ENCODE data around the gene TRIM26. TPM values are rescaled to one million over a fixed set of nuclear protein-coding genes. Genes with fewer than 3 reads are reported as not detected.

TRIM26 gene, protein sequence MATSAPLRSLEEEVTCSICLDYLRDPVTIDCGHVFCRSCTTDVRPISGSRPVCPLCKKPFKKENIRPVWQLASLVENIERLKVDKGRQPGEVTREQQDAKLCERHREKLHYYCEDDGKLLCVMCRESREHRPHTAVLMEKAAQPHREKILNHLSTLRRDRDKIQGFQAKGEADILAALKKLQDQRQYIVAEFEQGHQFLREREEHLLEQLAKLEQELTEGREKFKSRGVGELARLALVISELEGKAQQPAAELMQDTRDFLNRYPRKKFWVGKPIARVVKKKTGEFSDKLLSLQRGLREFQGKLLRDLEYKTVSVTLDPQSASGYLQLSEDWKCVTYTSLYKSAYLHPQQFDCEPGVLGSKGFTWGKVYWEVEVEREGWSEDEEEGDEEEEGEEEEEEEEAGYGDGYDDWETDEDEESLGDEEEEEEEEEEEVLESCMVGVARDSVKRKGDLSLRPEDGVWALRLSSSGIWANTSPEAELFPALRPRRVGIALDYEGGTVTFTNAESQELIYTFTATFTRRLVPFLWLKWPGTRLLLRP
- 24.2 TPM for polyA plus RNA-seq (2013, experiment 1 of 2)
- polyA plus RNA-seq (2013, experiment 2 of 2): 24.0 TPM

DNA sequence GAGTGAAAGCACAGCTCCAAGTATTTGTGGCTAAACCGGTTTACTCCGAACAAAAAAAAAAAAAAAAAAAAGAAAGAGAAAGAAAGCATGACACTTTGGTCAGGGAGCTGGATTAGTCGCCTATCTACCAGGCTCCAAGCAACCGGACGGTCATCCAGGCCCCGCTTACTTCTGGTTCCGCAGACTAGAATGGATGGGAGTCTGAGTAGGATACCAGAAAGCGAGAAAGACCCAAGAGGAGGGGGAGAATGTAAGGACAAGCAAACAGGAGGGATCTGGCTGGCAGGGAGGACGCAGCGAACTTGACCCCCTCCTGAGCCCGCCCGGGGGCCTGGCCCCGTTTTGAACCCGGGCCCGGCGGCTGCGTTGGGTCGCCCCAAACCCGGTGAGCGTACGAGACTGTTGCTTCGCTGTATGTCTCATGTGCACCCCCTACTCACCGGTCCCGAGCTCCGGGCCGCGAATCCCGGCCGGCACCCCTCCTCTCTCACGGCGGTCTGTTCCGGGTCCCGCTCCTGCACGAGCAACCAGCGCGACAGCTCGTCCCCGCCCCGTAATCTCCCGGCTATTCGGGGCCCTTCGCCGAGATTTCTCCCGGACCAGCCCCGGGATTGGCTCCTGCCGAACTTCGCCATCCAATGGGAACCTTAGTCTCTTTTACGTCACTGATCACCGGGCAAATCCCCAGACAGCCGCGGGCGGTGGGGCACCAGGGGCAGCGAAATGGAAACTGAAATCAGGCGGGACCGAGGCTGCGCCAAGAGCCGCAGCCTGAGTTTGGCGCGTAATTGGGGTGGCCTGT, at the start of gene TRIM26:
TRIM26 (minus strand) TSS at position 542 of the 802 bp plus-strand sequence. CDS start 14,303 bp downstream, outside the sequence.
- peak within 1 kb of the TSS; percentile 97 to 99 for H3K18ac ChIP-seq (ENCODE audit: low read depth in 1 of 2, low read length in 2 of 2)
- no peaks in the 10 kb centered on the region for H3K9me3 ChIP-seq (ENCODE audit: control insufficient read depth, low read length)
- H3K23ac ChIP-seq (ENCODE audit: low read length in 2 of 2): peak within 1 kb of the TSS; percentile 18 to 98
- peak within 1 kb of the TSS; percentile 100 for H4K8ac ChIP-seq (ENCODE audit: low read length)
- H2AK5ac ChIP-seq (ENCODE audit: low read length, severe bottlenecking): no peak within 1 kb of the TSS
- under 1% methylated on average over 54 of the region's 59 CpGs for WGBS
- peaks cover 14% of the 10 kb centered on the region for H3K79me1 ChIP-seq (replicated peaks; ENCODE audit: low read length, poor library complexity, severe bottlenecking)
- peak within 1 kb of the TSS; percentile 94 to 95 for H3K4me3 ChIP-seq (ENCODE audit: insufficient read depth in 1 of 2, low read depth in 1 of 2, low read length in 2 of 2)
- peak within 1 kb of the TSS; percentile 53 for H3K27ac ChIP-seq (ENCODE audit: low read length, poor library complexity, severe bottlenecking)
- peak within 1 kb of the TSS; percentile 99 for H3K4me2 ChIP-seq (ENCODE audit: low read length, poor library complexity, severe bottlenecking)
- H2BK12ac ChIP-seq (ENCODE audit: low read length in 2 of 2): peak within 1 kb of the TSS; percentile 9 to 59
- H2BK120ac ChIP-seq (ENCODE audit: low read depth, low read length): no peak within 1 kb of the TSS
- peak within 1 kb of the TSS; percentile 77 for H2BK15ac ChIP-seq (ENCODE audit: low read depth, poor library complexity, severe bottlenecking)
- peak within 1 kb of the TSS; percentile 55 to 94 for H3K4ac ChIP-seq (ENCODE audit: low read depth in 1 of 2, low read length in 2 of 2)
- H3K14ac ChIP-seq (ENCODE audit: low read length in 2 of 2): peak within 1 kb of the TSS; percentile 44 to 94
- peak within 1 kb of the TSS; percentile 97 for H2AFZ ChIP-seq (ENCODE audit: low read depth, low read length)
- H3K4me1 ChIP-seq (ENCODE audit: control insufficient read depth, insufficient read depth, low read depth, low read length): peaks cover 5% of the 10 kb centered on the region
- H2BK5ac ChIP-seq (ENCODE audit: low read depth, low read length, poor library complexity, severe bottlenecking): peak within 1 kb of the TSS; percentile 85
- peak within 1 kb of the TSS; percentile 98 for H3K9ac ChIP-seq (ENCODE audit: low read length)
- peak; percentile 98 for DNase-seq
- peak within 1 kb of the TSS; percentile 96 for H4K91ac ChIP-seq (ENCODE audit: low read length)
- H3K27me3 ChIP-seq (ENCODE audit: control insufficient read depth in 1 of 2, insufficient read depth in 1 of 2, low read length in 2 of 2): no peaks in the 10 kb centered on the region
- H3K36me3 ChIP-seq (ENCODE audit: control insufficient read depth in 1 of 2, insufficient read depth in 2 of 2, low read depth in 1 of 2, low read length in 2 of 2): peaks cover 0 to 12% of the 10 kb centered on the region in 2 experiments

DNA sequence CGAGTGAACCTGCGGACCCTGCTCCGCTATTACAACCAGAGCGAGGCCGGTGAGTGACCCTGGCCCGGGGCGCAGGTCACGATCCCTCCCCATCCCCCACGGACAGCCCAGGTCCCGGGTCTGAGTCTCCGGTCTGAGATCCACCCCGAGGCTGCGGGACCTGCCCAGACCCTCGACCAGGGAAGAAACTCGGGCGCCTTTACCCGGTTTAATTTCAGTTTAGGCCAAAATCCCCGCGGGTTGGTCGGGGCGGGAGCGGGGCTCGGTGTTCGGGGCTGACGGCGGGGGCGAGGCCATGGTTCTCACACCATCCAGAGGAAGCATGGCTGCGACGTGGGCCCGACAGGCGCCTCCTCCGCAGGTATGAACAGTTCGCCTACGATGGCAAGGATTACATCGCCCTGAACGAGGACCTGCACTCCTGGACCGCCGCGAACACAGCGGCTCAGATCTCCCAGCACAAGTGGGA, 46.9 kb upstream of the TRIM26 start:
- peaks cover 19% of the 10 kb centered on the region for H3K4me1 ChIP-seq (ENCODE audit: control insufficient read depth, insufficient read depth, low read depth, low read length)
- H3K79me1 ChIP-seq (replicated peaks; ENCODE audit: low read length, poor library complexity, severe bottlenecking): peaks cover 5% of the 10 kb centered on the region
- H2AFZ ChIP-seq (ENCODE audit: low read depth, low read length): peak overlapping the region; percentile 95
- H3K4me2 ChIP-seq (ENCODE audit: low read length, poor library complexity, severe bottlenecking): peak overlapping the region; percentile 84
- H3K14ac ChIP-seq (ENCODE audit: low read length in 2 of 2): no peak overlapping the region
- H2AK5ac ChIP-seq (ENCODE audit: low read length, severe bottlenecking): no peak overlapping the region
- peak overlapping the region; percentile 41 for H2BK15ac ChIP-seq (ENCODE audit: low read depth, poor library complexity, severe bottlenecking)
- no peak overlapping the region for H4K91ac ChIP-seq (ENCODE audit: low read length)
- no peak overlapping the region for H2BK5ac ChIP-seq (ENCODE audit: low read depth, low read length, poor library complexity, severe bottlenecking)
- peak overlapping the region; percentile 93 for H3K9ac ChIP-seq (ENCODE audit: low read length)
- no peak for DNase-seq
- H2BK12ac ChIP-seq (ENCODE audit: low read length in 2 of 2): peak overlapping the region in 1 of 2 experiments; percentile 3
- WGBS: 37% methylated on average over 38 of the region's 40 CpGs
- H3K36me3 ChIP-seq (ENCODE audit: control insufficient read depth in 1 of 2, insufficient read depth in 2 of 2, low read depth in 1 of 2, low read length in 2 of 2): peaks cover 3 to 9% of the 10 kb centered on the region in 2 experiments
- H3K27ac ChIP-seq (ENCODE audit: low read length, poor library complexity, severe bottlenecking): no peak overlapping the region
- no peak overlapping the region for H3K4ac ChIP-seq (ENCODE audit: low read depth in 1 of 2, low read length in 2 of 2)
- H3K4me3 ChIP-seq (ENCODE audit: insufficient read depth in 1 of 2, low read depth in 1 of 2, low read length in 2 of 2): peak overlapping the region; percentile 72 to 87
- no peak overlapping the region for H3K18ac ChIP-seq (ENCODE audit: low read depth in 1 of 2, low read length in 2 of 2)
- no peaks in the 10 kb centered on the region for H3K9me3 ChIP-seq (ENCODE audit: control insufficient read depth, low read length)
- H3K23ac ChIP-seq (ENCODE audit: low read length in 2 of 2): peak overlapping the region in 1 of 2 experiments; percentile 95
- H3K27me3 ChIP-seq (ENCODE audit: control insufficient read depth in 1 of 2, insufficient read depth in 1 of 2, low read length in 2 of 2): no peaks in the 10 kb centered on the region
- H2BK120ac ChIP-seq (ENCODE audit: low read depth, low read length): no peak overlapping the region
- no peak overlapping the region for H4K8ac ChIP-seq (ENCODE audit: low read length)

DNA sequence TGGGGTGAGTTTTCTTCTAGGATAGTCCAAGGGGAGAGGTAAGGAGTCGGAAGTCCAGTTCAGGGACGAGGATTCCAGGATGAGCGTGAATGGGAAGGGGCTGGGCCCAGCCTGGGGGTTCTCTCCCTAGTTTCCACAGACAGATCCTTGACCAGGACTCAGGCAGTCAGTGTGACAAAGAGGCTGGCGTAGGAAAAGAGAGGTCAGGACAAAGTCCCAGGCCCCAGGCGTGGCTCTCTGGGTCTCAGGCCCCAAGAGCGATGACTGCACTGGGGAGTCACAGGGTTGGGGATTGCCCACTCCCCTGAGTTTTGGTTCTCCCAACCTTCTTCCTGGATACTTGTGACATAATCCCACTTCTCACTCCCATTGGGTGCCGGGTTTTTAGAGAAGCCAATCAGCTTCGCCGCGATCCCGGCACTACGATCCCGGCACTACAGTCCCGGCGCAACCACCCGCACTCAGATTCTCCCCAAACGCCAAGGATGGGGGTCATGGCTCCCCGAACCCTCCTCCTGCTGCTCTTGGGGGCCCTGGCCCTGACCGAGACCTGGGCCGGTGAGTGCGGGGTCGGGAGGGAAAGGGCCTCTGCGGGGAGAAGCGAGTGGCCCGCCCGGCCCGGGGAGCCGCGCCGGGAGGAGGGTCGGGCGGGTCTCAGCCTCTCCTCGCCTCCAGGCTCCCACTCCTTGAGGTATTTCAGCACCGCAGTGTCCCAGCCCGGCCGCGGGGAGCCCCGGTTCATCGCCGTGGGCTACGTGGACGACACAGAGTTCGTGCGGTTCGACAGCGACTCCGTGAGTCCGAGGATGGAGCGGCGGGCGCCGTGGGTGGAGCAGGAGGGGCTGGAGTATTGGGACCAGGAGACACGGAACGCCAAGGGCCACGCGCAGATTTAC, 46.2 kb upstream of the TRIM26 start:
- peaks cover 0 to 5% of the 10 kb centered on the region in 2 experiments for H3K27me3 ChIP-seq (ENCODE audit: control insufficient read depth in 1 of 2, insufficient read depth in 1 of 2, low read length in 2 of 2)
- 4% methylated on average over 47 of the region's 56 CpGs for WGBS
- no peak overlapping the region for H2BK15ac ChIP-seq (ENCODE audit: low read depth, poor library complexity, severe bottlenecking)

More for the DNA sequence above, 46.2 kb upstream of the TRIM26 start:
- Histone ChIP-seq H2BK12ac (ENCODE audit: low read length in 2 of 2) (peak overlapping the region; percentile 49 to 51), H3K4me3 (ENCODE audit: insufficient read depth in 1 of 2, low read depth in 1 of 2, low read length in 2 of 2) (peak overlapping the region; percentile 72 to 87), H3K36me3 (ENCODE audit: control insufficient read depth in 1 of 2, insufficient read depth in 2 of 2, low read depth in 1 of 2, low read length in 2 of 2) (peaks cover 3 to 9% of the 10 kb centered on the region in 2 experiments), H3K4me2 (ENCODE audit: low read length, poor library complexity, severe bottlenecking) (peak overlapping the region; percentile 84), H3K4me1 (ENCODE audit: control insufficient read depth, insufficient read depth, low read depth, low read length) (peaks cover 16% of the 10 kb centered on the region), H4K91ac (ENCODE audit: low read length) (no peak overlapping the region), H3K9me3 (ENCODE audit: control insufficient read depth, low read length) (no peaks in the 10 kb centered on the region), H2BK120ac (ENCODE audit: low read depth, low read length) (no peak overlapping the region), H2BK5ac (ENCODE audit: low read depth, low read length, poor library complexity, severe bottlenecking) (no peak overlapping the region), H3K18ac (ENCODE audit: low read depth in 1 of 2, low read length in 2 of 2) (peak overlapping the region in 1 of 2 experiments; percentile 90), H2AK5ac (ENCODE audit: low read length, severe bottlenecking) (no peak overlapping the region), H3K9ac (ENCODE audit: low read length) (peak overlapping the region; percentile 93), H4K8ac (ENCODE audit: low read length) (peak overlapping the region; percentile 27), H3K4ac (ENCODE audit: low read depth in 1 of 2, low read length in 2 of 2) (no peak overlapping the region), H3K79me1 (replicated peaks; ENCODE audit: low read length, poor library complexity, severe bottlenecking) (peaks cover 5% of the 10 kb centered on the region), H3K23ac (ENCODE audit: low read length in 2 of 2) (peak overlapping the region in 1 of 2 experiments; percentile 95), H3K14ac (ENCODE audit: low read length in 2 of 2) (no peak overlapping the region), H2AFZ (ENCODE audit: low read depth, low read length) (peak overlapping the region; percentile 95), H3K27ac (ENCODE audit: low read length, poor library complexity, severe bottlenecking) (no peak overlapping the region)
- DNase-seq: peak; percentile 91

Data from mesenchymal stem cell (in vitro differentiated cells and primary cell).